Sigmoid colon (tissue), 7 donors: ENCODE data around the gene HACL1. TPM values are rescaled to one million over a fixed set of nuclear protein-coding genes. Genes with fewer than 3 reads are reported as not detected.

ENCODE experiments used
- DNase-seq: peaks from one replicate; pipeline ENCODE4 v3.0.0-alpha.2; 2019
- H3K27ac ChIP-seq, 4 donors: fragments of 200-600 bp; sonication (generic); one replicate each; pipeline ENCODE4 v1.5.1; 2016 to 2019; ENCODE audit warnings: mild to moderate bottlenecking in 1 of 4
- H3K27me3 ChIP-seq, 3 donors: fragments of 200-600 bp; sonication (generic); one replicate each; pipeline ENCODE4 v1.5.1; 2019; ENCODE audit warnings: mild to moderate bottlenecking in 1 of 3
- H3K36me3 ChIP-seq, 4 donors: fragments of 200-600 bp; sonication (generic); one replicate each; pipeline ENCODE4 v1.5.1; 2016 to 2019
- H3K4me1 ChIP-seq, 4 donors: fragments of 200-600 bp; sonication (generic); one replicate each; pipeline ENCODE4 v1.5.1; 2017 to 2019
- H3K4me3 ChIP-seq, 4 donors: fragments of 200-600 bp; sonication (generic); one replicate each; pipeline ENCODE4 v1.5.1; 2017 to 2019; ENCODE audit warnings: mild to moderate bottlenecking in 2 of 4, moderate library complexity in 1 of 4
- H3K9me3 ChIP-seq, 4 donors: fragments of 200-600 bp in 3 of 4; sonication (generic) in 3 of 4; one replicate each; pipeline versions ENCODE4 v1.5.1 to v1.6.1; 2013 to 2019
- EP300 ChIP-seq, 4 donors: sonication (generic); formaldehyde crosslinking; IDR thresholded peaks; one replicate each; pipeline ENCODE4 v1.6.1; 2017; ENCODE audit warnings: antibody characterized with exemption in 4 of 4
- POLR2A ChIP-seq, 2 donors: fragments of 450-650 bp; IDR thresholded peaks; one replicate each; pipeline ENCODE4 v1.6.1; 2016; ENCODE audit warnings: antibody characterized with exemption in 2 of 2, mild to moderate bottlenecking in 2 of 2, moderate library complexity in 2 of 2
- POLR2AphosphoS5 ChIP-seq, 4 donors: sonication (generic); formaldehyde crosslinking; IDR thresholded peaks; one replicate each; pipeline ENCODE4 v1.6.1; 2017; ENCODE audit warnings: antibody characterized with exemption in 4 of 4
- whole genome bisulfite sequencing, 2 donors: extraction: QIAGEN DNeasy Blood & Tissue Kit; methylation state at CpG; one replicate each; pipeline ENCODE4 v1.1.7; 2013; 5-methylcytosine and 5-hydroxymethylcytosine counted together
- intact Hi-C: fragments of 100-400 bp; cut with DNase I; formaldehyde crosslinking; loops from one replicate; pipeline ENCODE4 v1.15.1; 2023
- polyA plus RNA-seq, 3 donors: library from polyadenylated mRNA; stranded (reverse); fragments of 200-250 nt; gene quantifications; one replicate each; pipeline ENCODE4 v1.2.3, GENCODE V29; 2013
- total RNA-seq, 4 donors: library from RNA; depleted of rRNA; stranded (reverse); fragments of >200 nt; gene quantifications; one replicate each; pipeline ENCODE4 v1.1.0, GENCODE V29; 2016
- TF ChIP-seq, protein P1 (sequence below), 4 experiments: fragments of 450-650 bp in 3 of 4; fragments of 200-600 bp in 1 of 4; IDR thresholded peaks; one replicate each; pipeline ENCODE4 v1.5.1; 2016 to 2019; ENCODE audit warnings: antibody characterized with exemption in 4 of 4, mild to moderate bottlenecking in 3 of 4, moderate library complexity in 2 of 4
- donor health status: healthy with polysubstance abuse.
- donor health status: Bipolar disorder and iron deficiency.
- donor health status: healthy.

HACL1 gene
- total and polyA plus RNA-seq, 7 donors, result 10.9 to 24.7 (median 15.5) TPM

GRCh38 chr3:15551902-15552301 is 49.5 kb downstream of the HACL1 start:
- intact Hi-C loops, result no loop called here
- Histone ChIP-seq H3K4me3 (no peak overlapping the region), H3K27ac (no peak overlapping the region), H3K9me3 (no peaks in the 10 kb centered on the region), H3K27me3 (no peaks in the 10 kb centered on the region), H3K36me3 (no peaks in the 10 kb centered on the region), H3K4me1 (no peaks in the 10 kb centered on the region)
- no peak for DNase-seq
- TF ChIP-seq POLR2A (IDR thresholded peaks at IDR 0.05) (no peak), EP300 (IDR thresholded peaks at IDR 0.05) (no peak), POLR2AphosphoS5 (IDR thresholded peaks at IDR 0.05) (no peak)
- TF ChIP-seq, protein P1, sequence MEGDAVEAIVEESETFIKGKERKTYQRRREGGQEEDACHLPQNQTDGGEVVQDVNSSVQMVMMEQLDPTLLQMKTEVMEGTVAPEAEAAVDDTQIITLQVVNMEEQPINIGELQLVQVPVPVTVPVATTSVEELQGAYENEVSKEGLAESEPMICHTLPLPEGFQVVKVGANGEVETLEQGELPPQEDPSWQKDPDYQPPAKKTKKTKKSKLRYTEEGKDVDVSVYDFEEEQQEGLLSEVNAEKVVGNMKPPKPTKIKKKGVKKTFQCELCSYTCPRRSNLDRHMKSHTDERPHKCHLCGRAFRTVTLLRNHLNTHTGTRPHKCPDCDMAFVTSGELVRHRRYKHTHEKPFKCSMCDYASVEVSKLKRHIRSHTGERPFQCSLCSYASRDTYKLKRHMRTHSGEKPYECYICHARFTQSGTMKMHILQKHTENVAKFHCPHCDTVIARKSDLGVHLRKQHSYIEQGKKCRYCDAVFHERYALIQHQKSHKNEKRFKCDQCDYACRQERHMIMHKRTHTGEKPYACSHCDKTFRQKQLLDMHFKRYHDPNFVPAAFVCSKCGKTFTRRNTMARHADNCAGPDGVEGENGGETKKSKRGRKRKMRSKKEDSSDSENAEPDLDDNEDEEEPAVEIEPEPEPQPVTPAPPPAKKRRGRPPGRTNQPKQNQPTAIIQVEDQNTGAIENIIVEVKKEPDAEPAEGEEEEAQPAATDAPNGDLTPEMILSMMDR (IDR thresholded peaks at IDR 0.05), result no peak
- 94 to 97% methylated on average over 1 of the region's 1 CpG for WGBS, 2 donors

DNA sequence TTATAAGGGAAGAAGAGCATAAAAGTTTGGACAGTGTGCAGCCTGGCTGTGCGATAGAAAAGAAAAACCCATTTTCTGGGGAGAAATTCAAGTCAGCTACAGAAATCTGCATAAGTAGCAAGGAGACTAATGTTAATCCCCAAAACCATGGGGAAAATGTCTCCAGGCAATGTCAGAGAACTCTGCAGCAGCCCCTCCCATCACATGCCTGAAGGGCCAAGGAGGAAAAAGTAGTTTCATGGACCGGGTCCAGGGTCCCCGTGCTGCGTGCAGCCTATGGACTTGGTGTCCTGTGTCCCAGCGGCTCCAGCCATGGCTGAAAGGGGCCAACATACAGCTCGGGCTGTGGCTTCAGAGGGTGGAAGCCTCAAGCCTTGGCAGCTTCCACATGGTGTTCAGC is 51.5 kb downstream of the HACL1 start:
- no peak for DNase-seq
- intact Hi-C loops, result no loop called here
- Histone ChIP-seq H3K4me3 (no peak overlapping the region), H3K27ac (no peak overlapping the region), H3K9me3 (no peaks in the 10 kb centered on the region), H3K4me1 (no peaks in the 10 kb centered on the region), H3K27me3 (no peaks in the 10 kb centered on the region), H3K36me3 (no peaks in the 10 kb centered on the region)
- TF ChIP-seq POLR2A (IDR thresholded peaks at IDR 0.05) (no peak), POLR2AphosphoS5 (IDR thresholded peaks at IDR 0.05) (no peak), EP300 (IDR thresholded peaks at IDR 0.05) (no peak)
- TF ChIP-seq, protein P1 (IDR thresholded peaks at IDR 0.05), result no peak
- WGBS, 2 donors, result 86 to 96% methylated on average over 6 of the region's 6 CpGs

DNA sequence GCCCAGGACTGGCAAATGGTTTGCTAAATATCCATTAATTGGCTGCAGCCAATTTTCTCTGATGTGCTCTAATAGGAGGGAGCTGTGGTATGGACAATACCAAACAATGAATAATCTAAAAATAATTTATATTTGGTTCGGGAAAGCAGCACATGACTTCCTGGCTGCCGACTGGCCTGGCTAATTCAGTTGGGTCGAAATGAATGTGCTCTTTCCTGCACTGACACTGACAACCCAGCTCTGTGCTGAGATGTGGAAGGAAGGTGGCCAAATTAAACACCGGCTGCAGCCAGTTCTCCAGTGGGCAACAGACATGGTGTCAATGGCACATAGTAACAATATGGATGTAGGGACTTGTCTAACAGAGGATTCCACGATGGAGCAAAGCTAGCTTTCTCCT is 58.8 kb downstream of the HACL1 start:
- Histone ChIP-seq H3K4me3 (no peak overlapping the region), H3K4me1 (no peaks in the 10 kb centered on the region), H3K27ac (no peak overlapping the region), H3K27me3 (no peaks in the 10 kb centered on the region), H3K36me3 (no peaks in the 10 kb centered on the region), H3K9me3 (no peaks in the 10 kb centered on the region)
- 62 to 77% methylated on average over 5 of the region's 5 CpGs for WGBS, 2 donors
- intact Hi-C loops, result no loop called here
- DNase-seq, result no peak
- no peak for TF ChIP-seq POLR2A (IDR thresholded peaks at IDR 0.05)
- TF ChIP-seq, protein P1 (IDR thresholded peaks at IDR 0.05), result no peak
- no peak for TF ChIP-seq POLR2AphosphoS5 (IDR thresholded peaks at IDR 0.05)
- TF ChIP-seq EP300 (IDR thresholded peaks at IDR 0.05), result no peak

- no peak overlapping the region for H3K27ac ChIP-seq
- no peak overlapping the region for H3K4me3 ChIP-seq
- WGBS, 2 donors, result 94 to 98% methylated on average over 4 of the region's 4 CpGs
- intact Hi-C loops, result no loop called here
- H3K4me1 ChIP-seq, result no peaks in the 10 kb centered on the region
- no peaks in the 10 kb centered on the region for H3K36me3 ChIP-seq
- H3K27me3 ChIP-seq, result no peaks in the 10 kb centered on the region
- TF ChIP-seq POLR2A (IDR thresholded peaks at IDR 0.05), result no peak
- TF ChIP-seq POLR2AphosphoS5 (IDR thresholded peaks at IDR 0.05), result no peak
- TF ChIP-seq, protein P1 (IDR thresholded peaks at IDR 0.05), result no peak
- no peak for TF ChIP-seq EP300 (IDR thresholded peaks at IDR 0.05)
- no peaks in the 10 kb centered on the region for H3K9me3 ChIP-seq
- DNase-seq, result no peak
These were observed 60.0 kb downstream of the HACL1 start for GRCh38 chr3:15541371-15541770.

DNA sequence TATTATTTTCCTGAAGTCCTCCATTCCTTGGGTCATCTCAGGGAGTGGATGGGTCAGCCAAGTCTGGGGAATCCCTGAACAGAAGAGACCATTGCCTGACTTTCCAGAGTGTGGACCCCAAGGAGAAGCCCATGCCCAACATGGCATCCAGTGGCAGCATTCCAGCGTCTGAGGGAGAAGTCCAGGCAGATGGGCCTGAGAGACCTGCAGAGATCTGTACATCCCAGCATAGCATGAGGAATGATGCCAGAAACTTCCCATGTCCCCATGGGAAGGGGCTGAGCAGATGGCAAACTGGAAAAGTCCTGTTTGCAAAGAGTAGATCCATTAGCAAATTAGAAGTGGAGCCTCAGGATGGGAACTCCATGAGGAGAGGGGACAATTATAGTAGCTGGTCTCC is 62.3 kb downstream of the HACL1 start:
- Histone ChIP-seq H3K4me3 (no peak overlapping the region), H3K27ac (no peak overlapping the region), H3K36me3 (no peaks in the 10 kb centered on the region), H3K4me1 (no peaks in the 10 kb centered on the region), H3K27me3 (no peaks in the 10 kb centered on the region), H3K9me3 (no peaks in the 10 kb centered on the region)
- intact Hi-C loops, result no loop called here
- WGBS, 2 donors, result 94 to 99% methylated on average over 1 of the region's 1 CpG
- no peak for DNase-seq
- no peak for TF ChIP-seq POLR2A (IDR thresholded peaks at IDR 0.05)
- TF ChIP-seq, protein P1 (IDR thresholded peaks at IDR 0.05), result no peak
- TF ChIP-seq POLR2AphosphoS5 (IDR thresholded peaks at IDR 0.05), result no peak
